ENCODE data around the gene ACBD6. TPM values are rescaled to one million over a fixed set of nuclear protein-coding genes. Genes with fewer than 3 reads are reported as not detected.

ACBD6 gene
- total RNA-seq, 4 donors from 2014 or later: 33.3 to 44.0 (median 42.6) TPM

DNA sequence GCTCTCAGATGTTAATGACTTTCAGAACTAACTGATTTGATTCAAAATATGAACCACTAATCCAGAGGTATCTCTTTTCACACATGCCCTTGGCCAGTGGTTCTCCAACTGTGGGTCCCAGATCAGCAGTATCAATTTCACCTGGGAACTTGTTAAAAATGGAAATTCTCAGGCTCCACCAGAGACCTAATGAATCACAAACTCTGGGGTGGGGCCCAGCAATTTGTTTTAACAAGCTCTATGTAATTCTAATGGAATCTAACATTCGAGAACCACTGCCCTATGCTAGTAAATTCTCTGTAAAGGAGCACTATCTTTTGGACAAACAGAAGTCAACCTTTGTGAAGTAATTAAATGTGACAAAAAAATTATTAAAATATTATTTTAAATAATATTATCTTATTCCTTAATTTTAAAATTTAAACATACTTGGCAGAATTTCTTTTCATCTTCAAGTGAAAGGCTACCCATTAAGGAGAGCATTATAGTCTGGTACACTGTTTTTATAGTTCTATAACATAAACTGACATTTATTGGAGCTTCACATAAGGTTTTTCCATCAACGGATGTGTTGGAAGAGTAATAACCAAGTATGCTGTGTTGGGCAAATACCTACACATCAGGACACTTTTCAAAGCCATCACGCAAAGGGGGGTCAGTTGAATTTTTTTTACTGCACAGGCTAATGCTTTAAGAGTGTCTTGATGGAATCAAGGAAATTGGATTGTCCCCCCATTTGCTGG is 141.9 kb downstream of the ACBD6 start:
- no peak for DNase-seq (ENCODE audit: extremely low spot score)
- Histone ChIP-seq H3K27me3 (no peaks in the 10 kb centered on the region), H3K4me3 (no peak overlapping the region), H3K4me1 (peaks cover 0 to 19% (median 5%) of the 10 kb centered on the region in 4 donors), H3K36me3 (no peaks in the 10 kb centered on the region), H3K27ac (replicated peaks in 1 of 4) (no peak overlapping the region), H3K9me3 (no peaks in the 10 kb centered on the region)
- intact Hi-C loops (cut with DNase I): no loop called here
- WGBS: 91% methylated on average over 3 of the region's 3 CpGs
- no peak for TF ChIP-seq POLR2A (IDR thresholded peaks at IDR 0.05; ENCODE audit: low read depth)
- TF ChIP-seq, protein P1, sequence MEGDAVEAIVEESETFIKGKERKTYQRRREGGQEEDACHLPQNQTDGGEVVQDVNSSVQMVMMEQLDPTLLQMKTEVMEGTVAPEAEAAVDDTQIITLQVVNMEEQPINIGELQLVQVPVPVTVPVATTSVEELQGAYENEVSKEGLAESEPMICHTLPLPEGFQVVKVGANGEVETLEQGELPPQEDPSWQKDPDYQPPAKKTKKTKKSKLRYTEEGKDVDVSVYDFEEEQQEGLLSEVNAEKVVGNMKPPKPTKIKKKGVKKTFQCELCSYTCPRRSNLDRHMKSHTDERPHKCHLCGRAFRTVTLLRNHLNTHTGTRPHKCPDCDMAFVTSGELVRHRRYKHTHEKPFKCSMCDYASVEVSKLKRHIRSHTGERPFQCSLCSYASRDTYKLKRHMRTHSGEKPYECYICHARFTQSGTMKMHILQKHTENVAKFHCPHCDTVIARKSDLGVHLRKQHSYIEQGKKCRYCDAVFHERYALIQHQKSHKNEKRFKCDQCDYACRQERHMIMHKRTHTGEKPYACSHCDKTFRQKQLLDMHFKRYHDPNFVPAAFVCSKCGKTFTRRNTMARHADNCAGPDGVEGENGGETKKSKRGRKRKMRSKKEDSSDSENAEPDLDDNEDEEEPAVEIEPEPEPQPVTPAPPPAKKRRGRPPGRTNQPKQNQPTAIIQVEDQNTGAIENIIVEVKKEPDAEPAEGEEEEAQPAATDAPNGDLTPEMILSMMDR (IDR thresholded peaks at IDR 0.05): no peak
- no peak for TF ChIP-seq EP300 (IDR thresholded peaks at IDR 0.05)
- TF ChIP-seq POLR2AphosphoS5 (IDR thresholded peaks at IDR 0.05): no peak

DNA sequence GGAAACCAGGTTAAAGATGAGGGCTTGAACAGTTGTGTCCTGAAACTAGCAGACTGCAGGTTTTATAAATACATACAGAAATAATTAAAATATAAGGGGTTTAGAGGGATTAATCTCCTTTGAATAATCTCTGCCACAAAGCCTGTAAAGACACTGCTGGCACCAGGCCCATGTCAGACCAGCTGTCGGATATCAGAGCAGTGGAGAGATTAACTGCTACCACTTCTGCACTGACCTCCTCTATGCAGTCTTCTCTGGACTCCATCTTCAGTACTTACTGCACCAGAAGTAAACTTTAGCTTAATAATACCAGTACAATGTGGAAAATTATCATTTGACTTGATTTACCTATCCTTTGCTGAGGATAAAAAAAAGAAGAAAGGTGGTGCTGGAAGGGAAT is 143.7 kb downstream of the ACBD6 start:
- intact Hi-C loops (cut with DNase I): no loop called here

DNA sequence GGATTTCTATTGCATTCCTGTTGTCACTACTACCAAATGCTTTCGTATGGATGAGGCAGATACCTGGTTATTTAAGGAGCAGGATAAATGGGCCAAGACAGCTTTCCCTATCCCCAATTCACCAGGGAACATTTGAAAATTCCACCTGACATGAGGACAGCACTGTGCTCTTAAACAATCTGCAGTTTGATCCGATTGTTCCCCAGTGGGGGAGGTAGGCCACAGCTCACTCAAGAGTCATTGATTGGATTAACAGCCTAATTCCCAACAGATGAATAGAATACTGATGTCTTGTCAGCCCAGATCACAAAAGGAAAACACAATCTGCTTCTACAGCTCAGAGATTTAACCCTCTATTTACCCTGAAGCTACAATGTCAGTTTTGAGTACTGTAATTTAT is 148.4 kb downstream of the ACBD6 start:
- no peak overlapping the region for H3K4me3 ChIP-seq
- intact Hi-C loops (cut with DNase I): no loop called here
- H3K27ac ChIP-seq (replicated peaks in 1 of 4): no peak overlapping the region
- no peaks in the 10 kb centered on the region for H3K27me3 ChIP-seq
- H3K9me3 ChIP-seq: no peaks in the 10 kb centered on the region
- H3K4me1 ChIP-seq: peaks cover 0 to 14% (median 6%) of the 10 kb centered on the region in 4 donors
- 81% methylated on average over 2 of the region's 2 CpGs for WGBS
- TF ChIP-seq POLR2A (IDR thresholded peaks at IDR 0.05; ENCODE audit: low read depth): no peak
- TF ChIP-seq, protein P1 (IDR thresholded peaks at IDR 0.05): no peak
- no peak for TF ChIP-seq POLR2AphosphoS5 (IDR thresholded peaks at IDR 0.05)
- TF ChIP-seq EP300 (IDR thresholded peaks at IDR 0.05): no peak
- no peaks in the 10 kb centered on the region for H3K36me3 ChIP-seq
- no peak for DNase-seq (ENCODE audit: extremely low spot score)

More for the DNA sequence above, 143.7 kb downstream of the ACBD6 start:
- WGBS: 20% methylated on average over 1 of the region's 1 CpG
- no peaks in the 10 kb centered on the region for H3K9me3 ChIP-seq
- H3K36me3 ChIP-seq: no peaks in the 10 kb centered on the region
- H3K27ac ChIP-seq (replicated peaks in 1 of 4): no peak overlapping the region
- H3K27me3 ChIP-seq: no peaks in the 10 kb centered on the region
- no peak for DNase-seq (ENCODE audit: extremely low spot score)
- no peak overlapping the region for H3K4me3 ChIP-seq
- peaks cover 0 to 23% (median 7%) of the 10 kb centered on the region in 4 donors for H3K4me1 ChIP-seq
- TF ChIP-seq, protein P1 (IDR thresholded peaks at IDR 0.05): no peak
- TF ChIP-seq POLR2AphosphoS5 (IDR thresholded peaks at IDR 0.05): no peak

DNA sequence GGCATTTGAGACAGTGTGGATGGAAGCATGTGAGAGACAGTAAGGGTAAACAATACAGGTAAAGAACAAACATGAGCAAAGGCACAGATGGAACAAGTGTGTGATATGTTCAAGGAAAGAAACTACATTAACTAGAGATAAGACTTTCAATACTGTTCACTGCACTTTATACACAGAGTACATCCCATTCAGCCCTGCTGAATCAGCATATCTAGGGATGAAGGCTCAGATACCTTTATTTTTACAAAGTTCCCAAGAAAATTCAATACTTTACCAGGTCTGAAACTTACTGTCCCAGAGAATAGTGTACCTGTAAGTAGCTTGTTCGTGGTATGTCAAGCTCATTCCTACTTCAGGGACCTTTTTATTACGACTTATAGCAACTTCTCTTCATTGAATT is 149.8 kb downstream of the ACBD6 start:
- DNase-seq (ENCODE audit: extremely low spot score): no peak
- Histone ChIP-seq H3K27me3 (no peaks in the 10 kb centered on the region), H3K4me1 (peaks cover 0 to 9% (median 3%) of the 10 kb centered on the region in 4 donors), H3K9me3 (no peaks in the 10 kb centered on the region), H3K4me3 (no peak overlapping the region), H3K36me3 (no peaks in the 10 kb centered on the region), H3K27ac (replicated peaks in 1 of 4) (no peak overlapping the region)
- 92% methylated on average over 2 of the region's 2 CpGs for WGBS
- TF ChIP-seq EP300 (IDR thresholded peaks at IDR 0.05) (no peak), POLR2A (IDR thresholded peaks at IDR 0.05; ENCODE audit: low read depth) (no peak), POLR2AphosphoS5 (IDR thresholded peaks at IDR 0.05) (no peak)
- TF ChIP-seq, protein P1 (IDR thresholded peaks at IDR 0.05): no peak
- intact Hi-C loops (cut with DNase I): no loop called here

DNA sequence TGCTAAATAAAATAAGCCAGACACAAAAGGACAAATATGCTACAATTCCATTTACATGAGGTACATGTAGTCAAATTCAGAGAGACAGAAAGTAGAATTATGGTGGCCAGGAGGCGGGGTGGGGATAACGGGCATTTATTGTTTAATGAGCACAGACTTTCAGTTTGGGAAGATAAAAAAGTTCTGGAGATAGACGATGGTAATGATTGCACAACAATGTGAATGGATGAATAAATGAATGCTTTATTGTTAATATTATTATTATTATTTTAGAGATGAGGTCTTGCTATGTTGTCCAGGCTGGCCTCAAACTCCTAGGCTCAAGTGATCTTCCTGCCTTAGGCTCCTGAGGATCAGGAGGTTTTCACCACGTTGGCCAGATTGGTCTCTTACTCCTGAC is 150.4 kb downstream of the ACBD6 start:
- H3K27ac ChIP-seq (replicated peaks in 1 of 4): no peak overlapping the region
- H3K36me3 ChIP-seq: no peaks in the 10 kb centered on the region
- H3K4me1 ChIP-seq: peaks cover 0 to 9% (median 3%) of the 10 kb centered on the region in 4 donors
- no peak overlapping the region for H3K4me3 ChIP-seq
- no peaks in the 10 kb centered on the region for H3K9me3 ChIP-seq
- H3K27me3 ChIP-seq: no peaks in the 10 kb centered on the region
- TF ChIP-seq, protein P1 (IDR thresholded peaks at IDR 0.05): no peak
- TF ChIP-seq EP300 (IDR thresholded peaks at IDR 0.05): no peak
- no peak for TF ChIP-seq POLR2A (IDR thresholded peaks at IDR 0.05; ENCODE audit: low read depth)
- TF ChIP-seq POLR2AphosphoS5 (IDR thresholded peaks at IDR 0.05): no peak
- no peak for DNase-seq (ENCODE audit: extremely low spot score)
- intact Hi-C loops (cut with DNase I): no loop called here
- 91% methylated on average over 4 of the region's 4 CpGs for WGBS
